Hepatocyte (in vitro differentiated cells): Measurements from ENCODE around the gene TSPAN16. TPM values are rescaled to one million over a fixed set of nuclear protein-coding genes. Genes with fewer than 3 reads are reported as not detected.
A peak's percentile ranks its signal among the peaks of the same experiment; 100 is the strongest.

Source experiments
- DNase-seq: peaks from one replicate; pipeline ENCODE4 v3.0.0-alpha.2; 2016; ENCODE audit warnings: low spot score
- H2AFZ ChIP-seq: fragments of 200-600 bp; sonication (generic); 2 replicates; pipeline ENCODE4 v1.6.0; 2016; ENCODE audit warnings: antibody characterized with exemption, mild to moderate bottlenecking
- H3K27ac ChIP-seq: fragments of 200-600 bp; sonication (generic); 2 replicates; pipeline ENCODE4 v1.5.1; 2016; ENCODE audit warnings: mild to moderate bottlenecking
- H3K27me3 ChIP-seq: fragments of 200-600 bp; sonication (generic); 2 replicates; pipeline ENCODE4 v1.6.1; 2016
- H3K36me3 ChIP-seq: fragments of 200-600 bp; sonication (generic); replicated peaks from 2 replicates; pipeline ENCODE4 v1.5.1; 2016; ENCODE audit warnings: low read depth; ENCODE audit not compliant: insufficient read depth
- H3K4me1 ChIP-seq: fragments of 200-600 bp; sonication (generic); 2 replicates; pipeline ENCODE4 v1.5.1; 2016; ENCODE audit warnings: mild to moderate bottlenecking, moderate library complexity; ENCODE audit not compliant: insufficient read depth
- H3K4me2 ChIP-seq: fragments of 200-600 bp; sonication (generic); 2 replicates; pipeline ENCODE4 v1.6.0; 2016
- H3K4me3 ChIP-seq: fragments of 200-600 bp; sonication (generic); 2 replicates; pipeline ENCODE4 v1.5.1; 2016; ENCODE audit warnings: mild to moderate bottlenecking
- H3K79me2 ChIP-seq: fragments of 200-600 bp; sonication (generic); 2 replicates; pipeline ENCODE4 v1.6.0; 2017; ENCODE audit warnings: mild to moderate bottlenecking
- H3K9me2 ChIP-seq: fragments of 200-600 bp; sonication (generic); replicated peaks from 2 replicates; pipeline ENCODE4 v1.6.0; 2017; ENCODE audit warnings: mild to moderate bottlenecking; ENCODE audit not compliant: insufficient read depth
- H3K9me3 ChIP-seq: fragments of 200-600 bp; sonication (generic); 2 replicates; pipeline ENCODE4 v1.5.1; 2016; ENCODE audit warnings: low read depth, mild to moderate bottlenecking
- H4K20me1 ChIP-seq: fragments of 200-600 bp; sonication (generic); 2 replicates; pipeline ENCODE4 v1.6.0; 2016; ENCODE audit warnings: mild to moderate bottlenecking; ENCODE audit not compliant: insufficient read depth, poor library complexity, severe bottlenecking
- EZH2 ChIP-seq: fragments of 200-600 bp; sonication (generic); IDR thresholded peaks from 2 replicates; pipeline ENCODE4 v1.6.1; 2016; ENCODE audit warnings: antibody characterized with exemption, mild to moderate bottlenecking, borderline replicate concordance
- EZH2phosphoT487 ChIP-seq: fragments of 200-600 bp; sonication (generic); IDR thresholded peaks from one replicate; pipeline ENCODE4 v1.6.1; 2018; ENCODE audit warnings: antibody characterized with exemption, mild to moderate bottlenecking, low read depth, moderate library complexity; ENCODE audit not compliant: unreplicated experiment, severe bottlenecking
- WGBS: methylation state at CpG from one replicate; pipeline ENCODE4 v1.1.6; 2016; ENCODE audit warnings: low lambda C conversion rate; ENCODE audit errors: missing lambda C conversion rate; 5-methylcytosine and 5-hydroxymethylcytosine counted together
- polyA plus RNA-seq: library from polyadenylated mRNA; unstranded; fragments of >200 nt; fragmentation: Nextera tagmentation; extraction: Ambion mirVana; gene quantifications from 2 replicates; pipeline ENCODE4 v1.2.1, GENCODE V29; 2016
- total RNA-seq: library from RNA; depleted of rRNA; stranded (reverse); fragments of >200 nt; gene quantifications from 2 replicates; pipeline ENCODE4 v1.2.3, GENCODE V29; 2014
- TF ChIP-seq, protein P1 (sequence below): fragments of 200-600 bp; sonication (generic); IDR thresholded peaks from 2 replicates; pipeline ENCODE4 v1.5.1; 2016; ENCODE audit warnings: antibody characterized with exemption, mild to moderate bottlenecking; ENCODE audit not compliant: poor library complexity

The TSPAN16 gene
- total and polyA plus RNA-seq, 2 experiments from 2014 or later, result not detected

DNA sequence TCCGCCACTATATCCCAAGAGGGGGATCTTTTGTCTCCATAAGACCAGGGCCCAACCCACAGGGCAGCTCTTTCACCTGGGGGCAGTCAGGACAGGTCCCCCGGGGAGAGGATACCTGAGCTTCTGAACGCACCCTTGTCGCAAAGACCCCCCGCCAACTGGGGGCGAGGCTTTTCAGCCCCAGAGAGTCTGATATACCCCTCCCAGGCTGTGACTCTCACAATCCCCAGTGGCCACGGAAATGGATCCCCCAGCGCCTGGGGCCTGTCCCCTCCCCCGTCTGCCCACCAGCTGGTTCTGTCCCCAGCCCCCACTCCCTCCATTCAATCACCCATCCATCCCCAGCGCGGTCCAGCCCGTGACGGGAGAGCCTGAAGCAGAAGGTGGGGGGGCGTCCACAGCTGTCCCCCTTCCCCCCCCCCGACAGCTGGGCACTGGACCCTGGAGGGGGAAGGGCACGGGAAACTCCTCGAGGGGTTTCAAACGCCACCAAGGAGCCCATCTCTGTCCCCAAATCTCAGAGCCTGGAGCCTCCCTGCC lies 34.5 kb upstream of the TSPAN16 start:
- H3K4me2 ChIP-seq, result peak overlapping the region; percentile 100
- H3K27me3 ChIP-seq, result no peaks in the 10 kb centered on the region
- H3K9me3 ChIP-seq, result no peaks in the 10 kb centered on the region
- peak overlapping the region; percentile 100 for H3K4me3 ChIP-seq
- no peaks in the 10 kb centered on the region for H3K36me3 ChIP-seq
- DNase-seq, result no peak
- TF ChIP-seq EZH2, result no peak
- TF ChIP-seq, protein P1, sequence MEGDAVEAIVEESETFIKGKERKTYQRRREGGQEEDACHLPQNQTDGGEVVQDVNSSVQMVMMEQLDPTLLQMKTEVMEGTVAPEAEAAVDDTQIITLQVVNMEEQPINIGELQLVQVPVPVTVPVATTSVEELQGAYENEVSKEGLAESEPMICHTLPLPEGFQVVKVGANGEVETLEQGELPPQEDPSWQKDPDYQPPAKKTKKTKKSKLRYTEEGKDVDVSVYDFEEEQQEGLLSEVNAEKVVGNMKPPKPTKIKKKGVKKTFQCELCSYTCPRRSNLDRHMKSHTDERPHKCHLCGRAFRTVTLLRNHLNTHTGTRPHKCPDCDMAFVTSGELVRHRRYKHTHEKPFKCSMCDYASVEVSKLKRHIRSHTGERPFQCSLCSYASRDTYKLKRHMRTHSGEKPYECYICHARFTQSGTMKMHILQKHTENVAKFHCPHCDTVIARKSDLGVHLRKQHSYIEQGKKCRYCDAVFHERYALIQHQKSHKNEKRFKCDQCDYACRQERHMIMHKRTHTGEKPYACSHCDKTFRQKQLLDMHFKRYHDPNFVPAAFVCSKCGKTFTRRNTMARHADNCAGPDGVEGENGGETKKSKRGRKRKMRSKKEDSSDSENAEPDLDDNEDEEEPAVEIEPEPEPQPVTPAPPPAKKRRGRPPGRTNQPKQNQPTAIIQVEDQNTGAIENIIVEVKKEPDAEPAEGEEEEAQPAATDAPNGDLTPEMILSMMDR, result no peak
- TF ChIP-seq EZH2phosphoT487, result no peak
- peaks cover 9% of the 10 kb centered on the region for H3K79me2 ChIP-seq
- WGBS, result 43% methylated on average over 8 of the region's 18 CpGs
- H2AFZ ChIP-seq, result peak overlapping the region; percentile 99
- H3K4me1 ChIP-seq, result peaks cover 27% of the 10 kb centered on the region
- H3K9me2 ChIP-seq, result no peaks in the 10 kb centered on the region
- no peaks in the 10 kb centered on the region for H4K20me1 ChIP-seq
- H3K27ac ChIP-seq, result peak overlapping the region; percentile 92

DNA sequence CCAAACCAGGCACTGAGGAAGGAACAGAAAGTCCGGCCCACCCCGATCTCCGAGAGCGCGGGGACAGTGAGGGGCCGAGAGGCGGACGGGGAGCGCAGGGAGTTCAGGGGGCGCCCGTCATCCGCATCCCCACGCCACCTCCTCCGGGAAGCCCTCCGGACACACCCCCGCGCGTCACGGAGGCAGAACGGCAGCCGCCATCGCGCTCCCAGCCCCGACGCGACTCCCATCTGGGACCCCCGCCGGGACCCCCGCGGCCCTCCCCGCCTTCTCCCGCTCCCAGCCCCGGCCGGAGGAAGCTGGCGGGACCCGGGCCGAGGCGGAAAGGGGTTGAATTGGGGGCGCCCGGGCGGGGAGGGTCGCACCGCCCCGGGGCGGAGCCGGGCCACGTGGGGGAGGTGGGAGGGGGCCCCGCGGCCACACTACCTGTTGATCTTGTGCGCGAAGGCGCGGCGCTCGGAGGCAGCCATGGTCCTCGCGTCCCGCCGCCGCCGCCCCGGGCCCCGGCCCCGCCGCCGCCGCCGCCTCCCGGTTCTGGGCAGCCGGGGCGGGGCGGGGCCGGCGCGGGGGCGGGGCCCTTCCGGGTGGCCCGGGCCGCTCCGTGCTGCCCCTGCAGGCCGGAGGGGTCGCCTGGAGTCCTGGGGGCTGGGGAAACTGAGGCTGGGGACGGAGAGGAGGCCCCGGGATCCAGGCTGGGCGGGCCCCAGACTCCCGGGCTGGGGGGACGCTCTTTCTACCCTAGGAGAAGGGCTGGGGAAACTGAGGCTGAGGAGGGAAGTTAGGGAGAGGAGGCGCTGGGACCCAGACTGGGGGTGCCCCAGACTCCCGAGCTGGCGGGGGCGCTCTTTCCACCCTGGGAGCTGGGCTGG lies 33.8 kb upstream of the TSPAN16 start, which contains the start of gene DOCK6:
Gene DOCK6 (minus strand): TSS at position 554 of the 869 bp plus-strand sequence. CDS start 84 bp downstream, at position 470.
- Histone ChIP-seq H3K27ac (peak within 1 kb of the TSS; percentile 92), H3K4me2 (peak within 1 kb of the TSS; percentile 100), H3K4me1 (peaks cover 27% of the 10 kb centered on the region), H3K9me2 (no peaks in the 10 kb centered on the region), H3K4me3 (peak within 1 kb of the TSS; percentile 100), H4K20me1 (no peaks in the 10 kb centered on the region), H3K79me2 (peaks cover 9% of the 10 kb centered on the region), H3K27me3 (no peaks in the 10 kb centered on the region), H3K36me3 (no peaks in the 10 kb centered on the region), H3K9me3 (no peaks in the 10 kb centered on the region), H2AFZ (peak within 1 kb of the TSS; percentile 99)
- DNase-seq, result peak; percentile 76
- TF ChIP-seq EZH2, result no peak
- TF ChIP-seq, protein P1, result peak; percentile 64
- no peak for TF ChIP-seq EZH2phosphoT487
- WGBS, result 24% methylated on average over 5 of the region's 91 CpGs

DNA sequence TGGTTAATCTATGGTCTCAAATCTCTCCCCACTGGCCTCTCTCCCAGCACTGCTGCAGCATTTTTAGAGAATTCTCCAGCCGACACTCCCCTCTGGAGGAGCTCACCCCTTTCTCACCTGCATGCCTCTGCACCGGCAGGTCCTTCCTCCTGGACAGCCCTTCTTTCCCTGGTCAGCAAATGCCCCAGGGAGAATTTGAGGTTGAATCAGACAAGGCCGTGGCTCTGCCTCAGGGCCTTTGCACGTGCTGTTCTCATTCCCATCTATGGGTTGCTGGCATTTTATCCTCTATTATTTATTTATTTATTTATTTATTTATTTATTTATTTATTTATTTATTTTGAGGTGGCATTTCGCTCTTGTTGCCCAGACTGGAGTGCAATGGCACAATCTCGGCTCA lies 32.2 kb upstream of the TSPAN16 start:
- H3K9me2 ChIP-seq, result no peaks in the 10 kb centered on the region
- H3K4me3 ChIP-seq, result no peak overlapping the region
- peaks cover 27% of the 10 kb centered on the region for H3K4me1 ChIP-seq
- H3K79me2 ChIP-seq, result peaks cover 9% of the 10 kb centered on the region
- H2AFZ ChIP-seq, result no peak overlapping the region
- no peaks in the 10 kb centered on the region for H3K9me3 ChIP-seq
- H3K27ac ChIP-seq, result no peak overlapping the region
- no peaks in the 10 kb centered on the region for H4K20me1 ChIP-seq
- no peaks in the 10 kb centered on the region for H3K36me3 ChIP-seq
- H3K4me2 ChIP-seq, result no peak overlapping the region
- no peaks in the 10 kb centered on the region for H3K27me3 ChIP-seq
- 98% methylated on average over 6 of the region's 6 CpGs for WGBS
- TF ChIP-seq EZH2phosphoT487 (no peak), EZH2 (no peak)
- TF ChIP-seq, protein P1, result no peak
- DNase-seq, result no peak
